Neural progenitor cell (in vitro differentiated cells): ENCODE data around the gene ARL6IP5.

Source experiments
- CTCF ChIP-seq: fragments of 200-600 bp; sonication (generic); IDR thresholded peaks from 2 replicates; pipeline ENCODE4 v1.5.1; 2017; ENCODE audit warnings: antibody characterized with exemption, mild to moderate bottlenecking
- EZH2 ChIP-seq: fragments of 200-600 bp; sonication (generic); IDR thresholded peaks from 2 replicates; pipeline ENCODE4 v1.6.1; 2017; ENCODE audit warnings: antibody characterized with exemption, mild to moderate bottlenecking, moderate library complexity
- EZH2phosphoT487 ChIP-seq: fragments of 200-600 bp; sonication (generic); IDR thresholded peaks from 2 replicates; pipeline ENCODE4 v1.6.1; 2017; ENCODE audit warnings: antibody characterized with exemption

- no peak for TF ChIP-seq CTCF
- TF ChIP-seq EZH2: no peak
- TF ChIP-seq EZH2phosphoT487: no peak
These were observed 52.3 kb downstream of the ARL6IP5 start for GRCh38 chr3:69137005-69137404.
